ENCODE data around the gene SLC46A1.

Gene SLC46A1

DNA sequence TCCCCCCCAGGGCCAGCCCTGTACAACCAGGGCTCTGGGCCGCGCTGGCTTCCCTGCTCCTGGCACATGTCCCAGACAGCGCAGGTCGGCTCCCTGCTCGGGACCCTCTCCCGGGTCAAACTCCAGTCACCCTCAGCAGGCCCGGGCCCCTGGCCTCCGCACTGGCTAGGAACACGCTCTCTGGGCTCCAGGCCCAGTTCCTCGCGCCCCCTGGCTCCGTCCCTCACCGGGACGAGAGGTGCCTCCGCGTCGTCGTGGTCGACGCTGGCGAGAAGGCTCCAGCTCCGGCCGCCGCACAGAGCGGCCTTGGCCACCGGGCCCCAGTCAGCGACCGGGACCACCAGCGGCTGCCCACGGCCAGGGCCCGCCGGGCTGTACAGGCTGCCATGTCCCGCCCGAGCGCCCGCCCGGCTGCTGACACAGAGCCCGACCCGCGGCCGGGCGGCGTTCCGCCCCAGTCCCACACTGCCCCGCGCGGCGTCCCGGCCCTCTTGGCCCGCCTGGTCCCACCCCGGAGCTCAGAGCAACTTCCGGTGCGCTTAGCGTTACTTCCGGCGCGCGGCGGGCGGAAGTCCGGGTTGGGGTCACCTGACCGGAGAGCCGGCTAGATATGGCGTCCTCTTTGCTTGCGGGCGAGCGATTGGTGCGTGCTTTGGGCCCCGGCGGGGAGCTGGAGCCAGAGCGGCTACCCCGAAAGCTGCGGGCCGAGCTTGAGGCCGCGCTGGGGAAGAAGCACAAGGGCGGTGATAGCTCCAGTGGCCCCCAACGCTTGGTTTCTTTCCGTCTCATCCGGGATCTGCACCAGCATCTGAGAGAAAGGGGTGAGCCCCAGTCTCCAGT is 48.7 kb downstream of the SLC46A1 start, which contains the start of gene POLDIP2:
TSS of gene POLDIP2 (minus strand) at position 467 of the 840 bp plus-strand sequence. CDS start at position 388, 79 bp downstream.
- peak; percentile 77 for DNase-seq (ENCODE audit: low read depth, low spot score)

GRCh38 chr17:28350271-28350670 is 55.7 kb downstream of the SLC46A1 start:
- DNase-seq (ENCODE audit: low read depth, low spot score): no peak

- DNase-seq (ENCODE audit: low read depth, low spot score): no peak
These were observed 57.0 kb downstream of the SLC46A1 start for GRCh38 chr17:28348979-28349378.

DNA sequence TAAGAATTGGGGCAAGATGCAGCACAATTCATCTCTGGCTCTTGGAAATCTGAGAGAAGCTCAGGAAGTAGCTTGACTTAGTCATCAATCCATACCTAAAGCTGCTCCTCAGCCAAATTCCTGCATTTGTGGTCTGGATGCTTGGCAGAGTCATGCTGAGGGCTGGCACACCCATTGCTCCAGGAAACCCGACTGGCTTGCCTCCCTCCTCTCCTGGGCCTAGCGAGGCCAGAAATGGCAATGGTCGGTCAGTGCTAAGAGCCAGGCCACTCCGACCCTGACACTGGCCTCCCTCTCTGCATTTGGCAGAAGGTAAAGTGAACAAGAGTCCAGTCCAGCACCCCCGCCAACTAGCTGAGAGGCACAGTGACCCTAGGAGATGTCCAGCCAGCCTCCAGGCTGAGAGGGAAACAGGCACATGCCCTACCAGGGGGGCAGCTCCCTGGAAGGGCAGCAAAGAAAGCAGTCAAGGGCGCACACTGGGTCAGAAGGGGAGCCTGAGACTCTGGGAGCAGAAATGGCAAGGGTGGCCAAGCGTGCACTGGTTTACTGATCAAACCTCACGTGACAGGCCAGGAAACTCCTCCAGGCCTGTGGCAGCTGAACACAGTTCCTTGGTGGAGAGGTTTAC is 58.6 kb downstream of the SLC46A1 start:
- DNase-seq (ENCODE audit: low read depth, low spot score): no peak

GRCh38 chr17:28346746-28347246 is 59.2 kb downstream of the SLC46A1 start:
- DNase-seq (ENCODE audit: low read depth, low spot score): no peak

GRCh38 chr17:28346199-28346580 is 59.8 kb downstream of the SLC46A1 start:
- DNase-seq (ENCODE audit: low read depth, low spot score): no peak

- no peak for DNase-seq (ENCODE audit: low read depth, low spot score)
These were observed 60.4 kb downstream of the SLC46A1 start for GRCh38 chr17:28345419-28346198.

All from brain pericyte (primary cell).